HG03135 (cell line): ENCODE measurements around the gene YY1AP1.
"Not testable (repeated sequence)": the region's sequence is repeated elsewhere in the genome, so short reads cannot be mapped to it uniquely, and the experiment has no call there.

Source experiments
- ATAC-seq: cut with Tn5 transposase; IDR thresholded peaks from one replicate; pipeline ENCODE4 v1.9.1; 2021; ENCODE audit warnings: mild to moderate bottlenecking, moderate library complexity; ENCODE audit not compliant: unreplicated experiment

Gene YY1AP1

DNA sequence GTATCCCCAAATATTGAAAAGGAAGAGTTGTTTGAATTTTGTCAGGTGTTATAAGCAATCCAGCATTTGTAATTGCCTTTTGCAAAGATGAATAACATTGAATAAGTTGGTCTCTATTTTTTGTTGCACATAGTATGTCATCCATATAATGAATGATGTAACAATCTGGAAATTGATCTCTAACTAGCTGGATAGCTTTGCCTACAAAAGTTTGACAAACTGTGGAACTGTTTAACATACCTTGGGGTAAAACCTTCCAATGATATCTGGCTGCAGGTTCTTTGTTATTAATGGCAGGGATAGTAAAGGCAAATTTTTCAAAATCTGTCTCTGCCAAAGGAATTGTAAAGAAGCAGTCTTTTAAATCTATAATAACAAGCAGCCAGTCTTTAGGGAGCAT lies 8.0 kb upstream of the YY1AP1 start:
- no peak for ATAC-seq

DNA sequence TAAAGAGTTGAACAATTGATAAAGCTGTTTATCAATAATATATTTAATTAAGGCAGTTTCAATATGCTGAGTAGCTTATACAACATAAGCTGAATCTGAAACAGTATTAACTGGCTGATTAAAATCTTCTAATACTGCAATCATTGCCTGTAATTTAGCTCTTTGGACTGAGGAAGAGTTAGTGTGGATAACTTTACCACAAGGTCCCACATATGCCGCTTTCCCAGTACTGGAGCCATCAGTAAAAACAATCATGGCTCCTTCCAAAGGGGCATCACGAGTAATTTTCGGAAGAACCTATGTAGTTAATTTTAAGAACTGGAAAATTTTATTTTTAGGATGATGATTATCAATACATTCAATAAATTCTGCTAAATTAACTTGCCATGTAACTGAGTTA lies 7.0 kb upstream of the YY1AP1 start:
- no peak for ATAC-seq

DNA sequence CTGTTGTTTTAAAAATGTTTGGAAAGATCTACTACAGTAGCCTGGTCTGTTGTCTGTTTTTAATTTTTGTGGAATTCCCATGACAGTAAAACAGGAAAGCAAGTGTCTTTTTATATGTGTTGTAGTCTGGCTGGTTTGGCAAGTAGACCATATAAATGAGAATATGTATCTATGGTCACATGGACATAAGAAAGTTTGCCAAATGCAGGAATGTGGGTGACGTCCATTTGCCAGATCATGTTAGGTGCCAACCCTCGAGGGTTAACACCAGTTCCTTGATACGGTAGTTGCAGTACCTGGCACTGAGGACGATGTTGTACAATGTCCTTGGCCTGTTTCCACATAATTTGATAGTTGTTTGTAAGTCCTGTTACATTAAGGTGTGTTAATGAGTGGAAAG lies 6.5 kb upstream of the YY1AP1 start:
- ATAC-seq = no peak

DNA sequence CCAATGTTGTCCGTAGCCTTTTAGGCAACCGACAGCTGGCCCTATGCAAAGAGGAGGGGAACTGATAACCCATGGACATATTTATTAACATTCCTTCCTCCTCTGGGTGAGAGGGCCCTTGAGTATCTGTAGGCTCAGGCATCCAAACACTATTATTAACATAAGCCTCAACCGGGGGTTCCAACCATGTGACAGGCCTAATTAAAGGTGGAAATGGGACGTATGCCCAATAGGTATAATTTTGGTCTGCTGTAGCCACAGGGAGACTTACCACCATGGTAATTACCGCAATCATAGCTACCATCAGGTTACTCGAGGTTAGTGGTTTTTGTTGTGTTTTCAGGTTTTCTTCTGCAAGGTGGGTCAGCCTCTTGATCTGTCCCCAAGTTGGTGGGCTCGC lies 5.6 kb upstream of the YY1AP1 start:
- ATAC-seq = no peak

DNA sequence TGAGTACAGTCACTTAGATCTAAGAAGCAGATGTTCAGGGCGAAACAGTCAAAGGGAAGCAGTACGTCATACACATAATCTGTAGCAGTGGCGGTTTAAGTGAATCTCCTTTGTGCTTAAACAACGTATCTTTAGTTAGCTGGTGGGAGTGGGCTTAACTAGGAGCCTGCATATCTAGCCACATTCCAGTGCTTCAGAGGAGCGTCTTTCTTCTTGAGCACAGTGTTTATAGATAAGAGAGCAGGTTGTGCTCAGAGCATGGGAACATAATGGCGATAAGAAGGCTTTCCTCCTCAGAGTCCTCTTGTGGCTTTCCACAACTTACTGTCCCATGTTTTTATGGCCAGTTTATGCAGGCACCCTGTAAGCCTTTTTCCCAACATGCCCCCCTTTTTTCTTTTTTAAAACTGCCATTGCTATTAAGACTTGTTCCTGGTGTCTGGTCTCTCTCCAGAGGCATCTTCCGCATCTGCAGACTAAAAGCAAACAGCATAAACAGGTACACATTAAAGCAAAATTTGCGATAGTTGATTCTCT lies 3.5 kb upstream of the YY1AP1 start:
- no peak for ATAC-seq

DNA sequence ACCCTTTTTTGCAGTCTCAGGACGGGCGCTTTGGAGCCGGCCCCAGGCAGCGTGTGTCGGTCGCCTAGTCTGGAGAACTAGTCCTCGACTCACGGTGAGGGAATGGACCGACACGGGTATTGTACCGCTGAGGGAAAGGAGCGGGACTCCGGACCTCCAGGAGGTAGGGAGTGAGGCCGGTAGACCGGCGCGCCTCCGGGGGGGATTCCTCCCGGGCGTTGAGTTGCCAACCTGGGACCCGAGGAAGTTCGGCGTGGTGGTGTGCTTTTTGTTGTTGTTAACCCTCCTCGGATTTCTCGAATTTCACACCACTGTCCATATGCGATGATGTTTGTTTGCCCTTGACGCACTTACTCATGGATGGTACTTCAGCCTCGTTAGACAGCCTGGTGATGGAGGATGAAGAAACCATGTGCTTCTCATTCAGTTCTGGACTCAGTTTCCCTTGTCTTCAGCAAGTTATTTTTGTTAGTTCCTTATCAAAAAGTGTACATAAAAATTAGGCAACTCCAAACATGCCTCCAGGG lies 570 bp upstream of the YY1AP1 start, which contains the start of gene DAP3:
Gene DAP3, plus strand, starts transcription at position 11 of the 527 bp plus-strand sequence. CDS start 20,689 bp downstream, outside the sequence.
- not testable (repeated sequence) for ATAC-seq

DNA sequence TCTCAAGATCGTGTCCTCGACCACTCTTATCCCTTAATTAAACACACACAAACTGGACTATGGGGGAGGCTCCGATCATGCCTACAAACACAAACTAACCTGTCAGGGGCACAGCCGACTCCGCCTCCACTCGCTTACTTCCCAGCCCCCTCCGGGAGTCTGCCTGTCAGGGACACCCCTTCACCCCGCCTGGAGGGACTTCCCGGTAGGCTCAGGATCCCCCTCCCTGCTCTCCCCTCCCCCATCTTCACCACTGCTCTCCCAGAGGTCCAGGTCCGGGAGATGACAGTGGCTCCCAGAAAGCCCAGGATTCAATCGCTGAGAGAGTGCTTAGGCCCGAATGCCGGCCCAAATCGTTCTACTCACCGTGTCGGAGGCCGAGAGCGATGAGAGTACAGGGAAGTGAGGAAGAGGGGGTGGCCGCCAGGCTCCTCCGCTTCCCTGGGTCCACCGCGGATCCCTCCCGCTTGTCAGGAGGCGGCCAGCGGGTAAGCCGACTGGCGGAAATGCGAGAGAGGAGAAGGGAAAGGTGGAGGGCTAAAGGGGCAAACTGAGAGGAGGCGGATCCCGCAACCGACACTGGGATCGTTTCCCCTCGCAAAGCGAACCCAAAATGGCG lies 760 bp downstream of the YY1AP1 start:
- peak; percentile 35 for ATAC-seq

DNA sequence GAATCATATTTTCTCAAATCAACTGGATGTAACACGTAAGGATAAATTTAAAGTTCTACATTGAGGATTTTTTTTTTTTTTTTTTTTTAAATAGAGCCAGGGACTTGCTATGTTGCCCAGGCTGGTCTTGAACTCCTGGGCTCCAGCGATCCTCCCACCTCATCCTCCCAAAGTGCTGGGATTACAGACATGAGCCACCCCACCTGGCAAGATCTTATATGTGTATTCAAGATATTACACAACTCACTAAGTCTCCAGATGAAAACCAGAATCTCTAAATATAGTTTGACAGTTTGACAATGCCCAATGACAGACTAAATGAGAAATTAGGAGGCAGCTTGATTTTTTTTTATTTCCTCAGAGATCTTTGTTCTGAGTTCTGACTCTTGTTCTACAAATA lies 6.8 kb downstream of the YY1AP1 start:
- ATAC-seq = no peak

DNA sequence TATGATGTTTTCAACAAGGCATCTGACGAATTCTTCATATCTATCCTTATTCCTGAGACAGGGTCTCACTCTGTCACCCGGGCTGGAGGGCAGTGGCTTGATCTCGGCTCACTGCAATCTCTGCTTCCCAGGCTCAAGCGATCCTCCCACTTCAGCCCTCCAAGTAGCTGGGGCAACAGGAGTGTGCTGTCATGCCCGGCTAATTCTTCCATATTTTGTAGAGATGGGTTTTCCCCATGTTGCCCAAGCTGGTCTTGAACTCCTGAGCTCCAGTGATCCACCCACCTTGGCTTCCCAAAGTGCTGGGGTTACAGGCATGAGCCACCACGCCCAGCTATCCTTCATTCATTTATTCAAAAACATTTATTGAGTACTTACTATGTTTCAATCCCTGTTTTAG lies 8.0 kb downstream of the YY1AP1 start:
- no peak for ATAC-seq

DNA sequence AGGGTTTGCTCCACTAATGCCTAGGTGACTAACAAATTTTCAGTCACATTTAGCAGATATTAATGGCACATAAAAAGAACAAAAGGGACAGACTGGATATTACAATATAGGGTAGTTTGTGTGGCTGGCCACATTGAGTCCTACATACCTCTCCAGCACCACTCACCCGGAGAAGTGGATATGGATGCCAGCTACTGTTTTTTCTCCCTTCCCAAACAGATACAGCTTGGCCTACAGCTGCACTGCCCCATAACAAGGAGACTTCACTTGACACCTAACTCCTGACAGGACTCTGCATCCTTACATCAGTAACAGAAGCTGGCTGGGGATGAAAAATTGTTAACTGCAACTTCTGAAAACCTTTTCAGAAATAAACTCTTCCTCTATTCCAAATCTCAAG lies 9.6 kb downstream of the YY1AP1 start:
- not testable (repeated sequence) for ATAC-seq

DNA sequence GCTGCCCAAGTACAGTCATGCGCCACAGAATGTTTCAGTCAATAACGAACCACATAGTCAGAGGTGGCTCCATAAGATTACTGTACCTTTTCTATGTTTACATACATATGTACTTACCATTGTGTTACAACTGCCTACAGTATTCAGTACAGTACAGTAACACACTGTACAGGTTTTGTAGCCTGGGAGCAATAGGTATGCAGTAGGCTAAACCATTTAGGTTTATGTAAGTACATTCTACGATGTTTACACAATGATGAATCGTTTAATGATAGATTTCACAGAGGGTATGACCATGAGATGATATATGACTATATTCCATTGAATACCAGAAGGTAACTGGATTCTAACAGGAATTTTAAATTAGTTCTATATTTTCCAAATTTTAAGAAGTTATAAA lies 10.5 kb downstream of the YY1AP1 start:
- no peak for ATAC-seq

DNA sequence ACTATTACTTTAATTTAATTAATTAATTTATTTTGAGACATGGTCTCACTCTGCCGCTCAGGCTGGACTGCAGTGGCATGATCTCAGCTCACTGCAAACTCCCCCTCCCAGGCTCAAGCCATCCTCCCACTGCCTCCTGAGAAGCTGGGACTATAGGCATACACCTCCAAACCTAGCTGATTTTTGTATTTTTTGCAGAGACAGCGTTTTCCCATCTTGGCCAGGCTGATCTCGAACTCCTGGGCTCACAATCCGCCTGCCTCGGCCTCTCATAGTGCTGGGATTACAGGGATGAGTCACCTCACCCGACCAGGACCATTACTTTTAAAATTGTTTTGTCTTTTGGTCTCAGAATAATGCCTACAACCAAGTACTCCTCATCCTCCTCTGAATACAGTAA lies 15.6 kb downstream of the YY1AP1 start:
- no peak for ATAC-seq

DNA sequence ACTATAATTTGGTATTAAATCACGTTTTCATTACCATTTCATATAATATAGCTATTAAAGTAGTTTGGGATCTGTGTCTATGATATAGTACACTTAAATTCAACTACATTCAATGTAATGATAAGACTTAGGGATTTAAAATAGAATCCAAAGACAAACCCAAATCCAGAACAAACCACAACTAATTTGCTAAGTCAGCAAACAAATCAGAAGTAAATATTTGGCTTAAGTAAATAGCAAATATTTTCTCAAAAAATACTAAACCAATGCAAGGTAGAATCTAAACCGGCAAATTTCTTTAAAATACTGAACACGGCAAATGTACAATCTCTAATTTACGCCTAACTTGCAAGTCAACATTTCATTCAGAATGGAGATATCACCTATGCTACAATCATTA lies 16.8 kb downstream of the YY1AP1 start:
- ATAC-seq = no peak

DNA sequence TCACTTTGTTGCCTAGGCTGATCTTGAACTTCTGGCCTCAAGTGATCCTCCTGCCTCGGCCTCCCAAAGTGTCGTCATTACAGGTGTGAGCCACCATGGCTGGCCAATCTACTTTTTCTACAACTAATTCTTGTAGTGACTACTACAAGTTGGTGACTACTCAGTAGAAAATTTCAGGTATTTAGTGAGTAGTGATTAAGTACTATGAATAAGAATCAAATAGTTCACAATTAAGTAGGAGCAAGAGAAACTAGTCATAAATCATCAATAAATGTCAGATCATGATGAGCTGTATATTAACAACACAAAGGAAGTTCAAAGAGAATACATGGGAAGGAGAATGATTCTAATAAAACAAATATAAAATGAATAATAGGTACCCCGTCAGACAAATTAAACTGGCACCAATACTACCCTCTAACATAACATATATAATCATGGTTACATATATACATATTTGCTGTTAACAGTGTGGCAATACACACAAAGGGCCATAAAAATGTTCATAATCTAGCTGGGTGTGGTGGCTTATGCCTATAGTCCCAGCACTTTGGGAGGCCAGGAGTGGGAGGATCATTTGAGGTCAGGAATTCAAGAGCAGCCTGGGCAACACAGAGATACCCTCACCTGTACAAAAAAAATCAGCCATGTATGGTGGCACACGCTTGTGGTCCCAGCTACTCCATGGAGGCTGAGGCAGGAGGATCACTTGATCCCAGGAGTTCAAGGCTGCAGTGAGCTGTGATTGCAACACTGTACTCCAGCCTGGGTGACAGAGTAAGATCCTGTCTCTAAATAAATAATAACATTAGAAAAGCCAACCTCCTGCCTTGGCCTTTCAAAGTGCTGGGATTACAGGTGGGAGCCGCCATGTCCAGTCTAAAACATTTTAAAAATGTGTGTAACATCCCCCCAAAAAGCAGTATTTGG lies 19.1 kb downstream of the YY1AP1 start:
- ATAC-seq = no peak

DNA sequence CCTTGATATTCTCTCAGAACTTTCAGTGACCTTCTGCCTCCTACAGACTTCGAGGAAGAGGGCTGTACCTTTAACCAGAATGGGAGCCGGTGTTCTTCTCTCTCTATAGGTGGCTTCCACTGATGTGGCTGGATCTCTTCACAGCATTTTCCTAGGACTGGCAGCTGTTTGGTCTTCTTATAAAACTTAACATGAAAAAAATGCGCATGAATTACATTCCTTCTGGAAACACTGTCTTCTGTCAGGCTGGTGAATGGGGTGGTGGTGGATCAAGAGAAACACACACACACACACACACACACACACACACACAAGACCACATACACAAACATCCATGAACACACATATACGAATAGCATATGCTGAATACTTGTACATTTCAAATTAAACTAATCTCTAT lies 27.3 kb downstream of the YY1AP1 start:
- not testable (repeated sequence) for ATAC-seq

DNA sequence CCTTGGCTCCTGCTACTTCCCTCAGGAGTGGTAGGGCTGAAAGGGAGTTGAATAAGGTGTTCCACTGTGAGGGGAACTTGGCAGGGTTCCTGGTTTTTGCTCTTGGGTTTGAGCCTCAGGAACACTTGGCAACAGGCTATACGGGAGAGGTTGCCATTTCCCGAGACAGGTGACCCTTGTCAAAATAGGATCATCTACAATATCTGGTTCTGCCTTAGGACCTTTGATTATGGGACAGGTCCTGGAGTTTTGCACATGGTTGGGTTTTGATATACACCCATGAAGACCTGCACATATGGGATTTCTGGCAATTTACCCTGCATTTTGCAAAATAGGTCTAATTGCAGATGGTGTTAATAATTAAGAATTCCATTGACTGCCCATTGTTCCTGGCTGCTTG lies 31.1 kb downstream of the YY1AP1 start:
- ATAC-seq = no peak

DNA sequence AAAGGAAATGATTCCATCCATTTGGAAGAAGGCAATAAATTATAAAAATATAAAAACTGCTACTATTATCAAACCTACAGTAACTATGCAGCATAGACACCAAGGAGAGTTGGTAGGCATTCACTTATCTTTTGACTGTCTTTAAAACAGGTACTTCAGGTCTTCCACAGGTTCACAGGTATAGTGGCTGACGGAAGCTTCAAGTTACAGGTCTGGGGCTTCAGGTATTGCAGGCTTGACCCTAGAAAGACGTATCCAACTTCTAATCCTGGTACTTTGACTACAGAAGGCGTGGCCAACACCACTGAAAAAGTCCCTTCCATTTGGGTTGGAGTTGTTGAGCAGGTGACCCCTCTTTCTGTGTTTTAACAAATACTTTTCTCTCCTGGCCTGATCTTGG lies 35.6 kb downstream of the YY1AP1 start:
- ATAC-seq = no peak

DNA sequence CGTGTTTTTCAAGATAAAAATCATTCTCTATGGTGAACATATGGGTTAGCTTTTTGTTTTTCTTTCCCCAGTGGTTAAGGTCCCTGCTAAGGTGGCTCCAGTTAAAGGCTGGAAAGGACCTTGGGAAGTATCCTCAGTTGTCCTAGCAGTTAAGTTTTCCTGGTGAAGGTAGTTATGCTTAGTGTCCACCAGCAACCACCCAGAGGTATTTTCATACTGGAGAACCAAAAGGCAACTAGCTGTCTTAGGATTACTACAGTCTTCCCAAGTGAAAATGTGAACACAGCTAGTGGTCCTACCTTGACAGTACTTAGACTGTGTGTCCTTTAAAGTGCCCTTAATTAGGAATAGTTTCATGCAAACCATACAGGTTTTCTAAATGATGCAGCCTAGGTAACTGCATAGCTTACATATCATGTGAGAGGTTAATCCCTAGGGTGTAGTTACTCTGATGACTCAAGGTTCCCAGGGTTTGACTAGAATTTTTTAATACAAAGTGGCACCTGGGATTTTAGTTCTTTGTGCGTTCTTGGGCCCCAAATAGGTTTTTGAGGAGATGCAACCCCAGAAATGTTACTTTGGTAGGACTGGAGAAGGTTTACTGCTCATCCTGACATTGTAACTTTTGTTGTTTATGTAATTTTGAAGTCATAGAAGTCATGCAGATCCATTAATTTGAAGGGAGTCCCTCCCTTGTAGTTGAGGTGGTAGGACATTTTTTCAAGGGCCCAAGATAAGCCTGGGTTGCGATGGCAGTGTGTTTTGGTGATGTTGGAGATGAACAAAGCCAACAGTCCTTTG lies 36.5 kb downstream of the YY1AP1 start:
- no peak for ATAC-seq

DNA sequence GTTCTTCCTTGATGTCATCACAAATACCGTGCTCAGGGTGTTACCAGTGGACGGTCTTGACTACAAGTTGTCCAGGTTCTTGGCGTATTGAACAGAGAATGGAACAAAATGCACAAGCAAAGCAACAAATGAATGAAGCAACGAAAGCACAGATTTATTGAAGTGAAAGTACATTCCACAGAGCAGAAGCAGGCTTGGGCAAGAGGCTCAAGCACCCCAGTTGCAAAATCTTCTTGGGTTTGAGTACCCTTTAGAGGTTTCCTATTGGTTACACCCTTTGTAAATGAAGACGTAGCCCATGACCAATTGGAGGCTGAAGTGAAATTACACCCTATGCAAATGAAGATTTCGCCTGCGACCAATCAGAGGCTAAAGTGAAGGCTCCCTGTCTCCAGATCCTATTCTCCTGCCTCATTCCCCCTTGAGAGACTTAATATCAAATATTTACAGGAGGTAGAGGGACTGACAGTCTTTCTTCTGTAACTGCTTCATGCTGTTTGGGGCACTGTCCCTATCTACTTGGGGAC lies 38.3 kb downstream of the YY1AP1 start:
- ATAC-seq = no peak

DNA sequence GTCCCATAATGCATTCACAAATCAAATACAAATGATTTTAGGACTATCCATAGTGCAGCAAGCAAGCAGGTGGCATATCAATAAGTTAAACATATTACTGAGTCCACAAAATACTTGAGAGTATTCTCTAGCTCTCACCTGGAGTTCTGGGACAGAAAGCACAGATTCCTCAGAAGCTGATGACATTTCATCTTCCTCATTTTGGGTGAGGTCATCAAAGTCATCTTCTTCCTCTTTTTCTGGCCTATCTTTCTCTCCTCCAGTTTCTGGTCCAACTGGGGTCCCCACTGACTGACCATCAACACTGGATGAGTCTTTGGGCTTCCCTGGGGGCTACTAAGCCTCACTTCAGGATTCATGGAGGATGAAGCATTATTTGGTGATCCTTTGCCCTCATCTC lies 38.9 kb downstream of the YY1AP1 start:
- no peak for ATAC-seq
